Measurements from ENCODE around the gene KIT. TPM values are rescaled to one million over a fixed set of nuclear protein-coding genes. Genes with fewer than 3 reads are reported as not detected.
A peak's percentile ranks its signal among the peaks of the same experiment; 100 is the strongest.
"Not testable (repeated sequence)": the region's sequence is repeated elsewhere in the genome, so short reads cannot be mapped to it uniquely, and the experiment has no call there.

KIT gene
- 5.1 and 10.4 TPM in 2 replicates for total RNA-seq (2014; rRNA removed; shearing (Covaris generic))

- DNase-seq (ENCODE audit: low spot score), result peak; percentile 14
Observed at GRCh38 chr4:54657551-54658251, at the start of gene KIT. KIT (plus strand) TSS chr4:54657957; CDS start chr4:54658015, 58 bp downstream.

DNA sequence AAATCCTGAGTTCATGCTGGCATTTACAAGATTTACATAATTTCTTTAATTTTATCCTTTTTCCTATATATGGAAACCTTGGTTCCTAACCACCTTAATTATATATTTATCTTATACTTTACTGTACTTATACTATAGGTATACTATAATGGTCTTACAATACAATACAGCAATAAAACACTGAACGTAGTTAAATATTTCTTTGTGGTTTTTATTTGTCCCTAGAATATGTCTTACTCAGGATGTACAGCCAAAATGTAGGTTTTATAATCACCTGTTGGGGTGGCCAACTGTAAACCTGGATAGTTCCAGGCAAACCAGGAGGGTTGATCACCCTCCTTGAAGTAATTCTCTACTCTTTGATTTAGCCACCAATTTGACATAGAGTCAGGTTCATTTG lies 48.4 kb upstream of the KIT start:
- no peak for DNase-seq (ENCODE audit: low spot score)

- DNase-seq (ENCODE audit: low spot score), result no peak
Observed at GRCh38 chr4:54614149-54614548, 43.6 kb upstream of the KIT start.

GRCh38 chr4:54620773-54621172 lies 37.0 kb upstream of the KIT start:
- DNase-seq (ENCODE audit: low spot score), result no peak

DNA sequence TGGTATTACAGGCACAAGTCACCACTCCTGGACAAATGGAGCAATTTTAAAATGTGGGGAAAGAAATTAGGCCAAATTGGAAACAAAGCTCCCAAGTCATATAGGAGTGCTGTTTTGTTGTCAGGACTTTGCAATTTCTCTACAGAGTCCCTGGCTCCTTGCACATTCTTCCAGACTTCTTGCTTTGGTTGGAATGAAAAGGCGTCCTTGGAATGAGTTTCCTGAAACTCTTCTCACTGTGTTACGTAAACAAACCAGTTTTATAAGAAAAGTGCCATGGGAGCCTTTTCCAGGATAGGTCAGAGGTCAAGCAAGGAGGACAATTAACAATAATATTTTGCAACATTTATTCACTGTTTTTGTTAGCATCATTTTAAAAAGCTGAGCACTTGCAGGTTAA lies 32.4 kb upstream of the KIT start:
- DNase-seq (ENCODE audit: low spot score), result no peak

- no peak for DNase-seq (ENCODE audit: low spot score)
Observed at GRCh38 chr4:54626113-54626512, 31.6 kb upstream of the KIT start.

GRCh38 chr4:54632537-54632936 lies 25.2 kb upstream of the KIT start:
- DNase-seq (ENCODE audit: low spot score), result no peak

GRCh38 chr4:54633102-54633740 lies 24.5 kb upstream of the KIT start:
- DNase-seq (ENCODE audit: low spot score), result not testable (repeated sequence)

DNA sequence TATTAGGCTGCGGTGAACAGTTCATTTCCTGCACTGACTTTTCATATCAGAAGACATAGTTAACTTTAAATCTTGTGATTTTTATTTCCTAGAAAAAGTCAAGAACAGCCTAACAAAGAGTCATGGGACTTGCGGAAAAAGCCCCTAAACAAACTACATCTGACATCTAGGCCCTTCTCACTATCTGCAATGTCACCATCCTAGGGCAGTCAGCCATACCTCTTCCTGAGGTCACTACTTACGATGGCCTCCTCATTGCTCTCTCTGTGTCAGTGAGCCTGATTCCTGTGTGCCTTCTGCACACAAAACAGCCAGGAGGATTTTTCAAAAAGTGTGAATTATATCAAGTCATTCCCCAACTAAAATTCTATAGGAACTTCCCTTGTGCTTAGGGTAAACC lies 22.4 kb upstream of the KIT start:
- DNase-seq (ENCODE audit: low spot score), result no peak

- DNase-seq (ENCODE audit: low spot score), result no peak
Observed at GRCh38 chr4:54637325-54637724, 20.4 kb upstream of the KIT start.

DNA sequence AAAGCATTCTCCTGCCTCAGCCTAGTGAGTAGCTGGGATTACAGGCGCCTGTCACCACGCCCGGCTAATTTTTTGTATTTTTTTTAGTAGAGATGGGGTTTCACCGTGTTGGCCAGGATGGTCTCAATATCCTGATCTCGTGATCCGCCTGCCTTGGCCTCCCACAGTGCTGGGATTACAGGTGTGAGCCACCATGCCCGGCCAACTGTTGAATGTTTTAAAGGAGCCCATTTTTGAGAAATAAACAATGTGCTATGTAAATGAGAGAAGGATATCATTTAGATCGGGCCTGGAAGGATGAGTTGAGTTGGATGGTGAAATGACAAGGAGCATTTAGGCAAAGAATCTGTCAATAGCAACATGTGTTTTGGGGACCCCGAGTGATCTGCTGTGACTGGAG lies 16.7 kb upstream of the KIT start:
- DNase-seq (ENCODE audit: low spot score), result not testable (repeated sequence)

DNA sequence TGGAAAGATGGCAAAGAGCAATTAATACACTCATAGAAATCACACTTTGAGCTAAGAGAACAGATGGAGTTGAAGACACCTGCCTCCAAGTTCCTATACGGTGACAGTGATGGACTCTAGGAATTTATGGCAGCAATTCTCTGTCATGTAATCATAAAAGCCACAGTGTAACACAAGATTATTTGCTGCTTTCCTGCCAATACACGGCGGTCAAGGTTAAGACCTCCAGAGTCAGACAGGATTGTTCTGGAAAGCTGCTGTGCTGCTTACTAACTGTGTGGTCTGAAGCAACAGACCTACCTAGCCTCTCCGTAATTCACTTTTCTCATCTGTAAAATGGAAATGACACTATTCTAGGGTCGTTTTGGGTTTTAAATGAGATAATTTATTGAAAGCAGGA lies 14.6 kb upstream of the KIT start:
- no peak for DNase-seq (ENCODE audit: low spot score)

GRCh38 chr4:54643958-54644751 lies 13.6 kb upstream of the KIT start:
- no peak for DNase-seq (ENCODE audit: low spot score)

GRCh38 chr4:54645830-54646229 lies 11.9 kb upstream of the KIT start:
- no peak for DNase-seq (ENCODE audit: low spot score)

DNA sequence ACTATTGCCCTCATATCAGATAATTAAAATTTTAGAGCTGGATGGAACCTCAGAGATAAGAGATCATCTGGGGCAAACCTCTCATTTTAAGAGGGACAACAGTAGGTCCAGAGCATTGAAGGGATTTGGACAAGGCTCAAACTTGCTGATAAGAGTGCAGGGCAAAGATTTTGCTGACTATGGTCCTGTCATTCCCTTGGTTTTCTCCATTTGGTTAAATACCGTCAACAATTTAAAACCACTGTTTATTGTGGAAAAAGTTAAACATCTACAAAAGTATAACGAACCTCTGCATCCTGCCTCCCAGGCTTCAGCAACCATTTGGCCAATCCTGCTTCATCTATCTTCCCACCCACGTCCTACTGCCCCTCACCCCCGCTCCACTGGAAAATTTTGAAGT lies 10.7 kb upstream of the KIT start:
- DNase-seq (ENCODE audit: low spot score), result no peak

- no peak for DNase-seq (ENCODE audit: low spot score)
Observed at GRCh38 chr4:54651050-54651449, 6.7 kb upstream of the KIT start.

GRCh38 chr4:54654753-54655152 lies 3.0 kb upstream of the KIT start:
- DNase-seq (ENCODE audit: low spot score), result no peak

GRCh38 chr4:54657185-54657550 lies 589 bp upstream of the KIT start:
- DNase-seq (ENCODE audit: low spot score), result no peak

- peak; percentile 38 for DNase-seq (ENCODE audit: low spot score)
Observed at GRCh38 chr4:54658252-54659093, 716 bp downstream of the KIT start.

DNA sequence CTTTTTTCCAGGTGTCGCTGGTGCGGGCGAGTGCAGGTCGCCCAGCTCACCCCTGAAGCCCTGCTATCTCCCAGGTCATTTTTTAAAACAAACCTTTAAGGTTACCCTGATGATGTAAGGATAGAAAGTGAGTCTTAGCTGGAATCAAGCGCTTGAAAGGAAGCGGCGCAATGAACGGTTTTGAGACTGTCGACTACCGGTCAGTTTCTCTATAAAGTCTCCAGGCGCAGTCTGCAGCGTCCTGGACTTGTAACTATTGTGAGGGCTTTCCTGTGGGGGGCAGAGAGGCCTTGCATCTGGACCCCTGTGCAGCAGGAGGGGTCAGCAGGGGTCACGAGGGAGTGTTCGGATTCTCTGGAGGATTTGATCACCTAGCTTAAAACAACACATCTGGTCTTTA lies 1.6 kb downstream of the KIT start:
- DNase-seq (ENCODE audit: low spot score), result no peak

DNA sequence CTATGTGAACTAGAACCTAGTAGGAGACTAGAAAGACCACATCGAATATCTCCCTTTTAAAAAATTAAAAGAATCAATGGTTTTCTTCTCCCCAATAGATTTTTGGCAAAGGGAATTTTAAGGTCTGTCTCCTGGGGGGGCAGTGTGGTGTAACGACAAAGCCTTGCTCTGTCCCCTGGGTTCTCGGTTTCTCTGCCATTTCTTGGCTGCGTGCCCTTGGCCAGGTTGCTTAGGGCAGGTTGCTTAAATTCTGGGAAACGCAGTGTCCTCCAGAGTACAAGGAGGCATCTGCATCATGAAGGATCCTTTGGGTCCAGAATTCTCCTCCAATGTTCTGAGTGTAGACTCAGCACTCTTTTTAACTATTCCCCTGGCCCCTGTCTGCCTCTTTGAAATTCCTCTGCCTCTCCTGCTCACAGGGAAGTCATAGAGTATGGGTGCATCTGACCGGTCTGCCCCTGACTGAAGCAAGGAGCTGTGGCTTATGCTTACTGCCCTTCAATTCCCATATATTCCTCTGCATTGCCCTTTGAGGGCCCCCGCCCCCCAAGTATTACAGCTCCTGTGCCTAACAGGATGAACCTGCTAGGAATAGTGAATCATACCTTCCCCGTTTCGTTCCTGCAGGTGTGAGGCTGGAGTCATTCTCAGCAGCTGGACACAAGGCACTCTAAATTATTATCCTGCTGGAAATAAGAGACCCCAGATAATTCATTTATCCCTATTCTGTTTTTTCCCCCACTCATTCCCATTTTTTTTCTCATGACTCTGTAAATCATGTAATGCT lies 2.2 kb downstream of the KIT start:
- no peak for DNase-seq (ENCODE audit: low spot score)

Data from A172 (cell line).